ENCODE results near the gene GFI1.
"Not testable (repeated sequence)": the region's sequence is repeated elsewhere in the genome, so short reads cannot be mapped to it uniquely, and the experiment has no call there.

The GFI1 gene

GRCh38 chr1:92441697-92442342, 44.9 kb downstream of the GFI1 start:
- DNase-seq = no peak
- no peak for TF ChIP-seq GATA1 (IDR thresholded peaks at IDR 0.05; ENCODE audit: low read depth, low read length)

GRCh38 chr1:92441316-92441696, 45.4 kb downstream of the GFI1 start:
- TF ChIP-seq POLR2A (IDR thresholded peaks at IDR 0.05; ENCODE audit: low read length) (no peak), GATA1 (IDR thresholded peaks at IDR 0.05; ENCODE audit: low read depth, low read length) (no peak)
- DNase-seq = no peak

- TF ChIP-seq POLR2A (IDR thresholded peaks at IDR 0.05; ENCODE audit: low read length) (no peak), GATA1 (IDR thresholded peaks at IDR 0.05; ENCODE audit: low read depth, low read length) (no peak)
- DNase-seq = no peak
Measured at GRCh38 chr1:92439291-92439690, 47.4 kb downstream of the GFI1 start.

- DNase-seq = not testable (repeated sequence)
Measured at GRCh38 chr1:92434572-92434971, 52.2 kb downstream of the GFI1 start.

GRCh38 chr1:92430030-92430429, 56.7 kb downstream of the GFI1 start:
- no peak for TF ChIP-seq GATA1 (IDR thresholded peaks at IDR 0.05; ENCODE audit: low read depth, low read length)
- TF ChIP-seq POLR2A (IDR thresholded peaks at IDR 0.05; ENCODE audit: low read length) = no peak
- DNase-seq = no peak

- no peak for TF ChIP-seq POLR2A (IDR thresholded peaks at IDR 0.05; ENCODE audit: low read length)
- no peak for TF ChIP-seq GATA1 (IDR thresholded peaks at IDR 0.05; ENCODE audit: low read depth, low read length)
- no peak for DNase-seq
Measured at GRCh38 chr1:92425617-92426016, 61.1 kb downstream of the GFI1 start.

Data from erythroblast (primary cell).